WTC11 (cell line): ENCODE results near the gene ADAT2. TPM values are rescaled to one million over a fixed set of nuclear protein-coding genes. Genes with fewer than 3 reads are reported as not detected.
A peak's percentile ranks its signal among the peaks of the same experiment; 100 is the strongest.

ENCODE experiments used
- ATAC-seq: fragments of 200-7000 bp; cut with Tn5 transposase; 2 replicates; pipeline ENCODE4 v1.10.0; 2021; ENCODE audit warnings: mild to moderate bottlenecking, moderate library complexity
- CTCF ChIA-PET: fragments of 300-600 bp; sonication (Branson Sonifier 250); formaldehyde crosslinking; loops from one replicate; lab custom pipeline; 2021; ENCODE audit warnings: antibody characterized with exemption; lab: Charles Lee
- POLR2A ChIA-PET: fragments of 350-600 bp; sonication (Branson Sonifier 250); formaldehyde crosslinking; loops from one replicate; lab custom pipeline; 2021; ENCODE audit warnings: antibody characterized with exemption; lab: Charles Lee
- DNase-seq: peaks from one replicate; pipeline ENCODE4 v3.0.0; 2021; ENCODE audit warnings: low spot score
- H3K27ac Mint-ChIP-seq: 2 replicates; pipeline ENCODE4 v1.8.0; 2021; ENCODE audit warnings: mixed read lengths
- H3K27me3 Mint-ChIP-seq: 2 replicates; pipeline ENCODE4 v1.8.0; 2021; ENCODE audit warnings: low read depth, mild to moderate bottlenecking, moderate library complexity, mixed read lengths
- H3K36me3 Mint-ChIP-seq: 2 replicates; pipeline ENCODE4 v1.8.0; 2021; ENCODE audit warnings: mixed read lengths
- H3K4me1 Mint-ChIP-seq: 2 replicates; pipeline ENCODE4 v1.8.0; 2022; ENCODE audit warnings: mixed read lengths
- H3K4me3 Mint-ChIP-seq: 2 replicates; pipeline ENCODE4 v1.8.0; 2021; ENCODE audit warnings: mild to moderate bottlenecking, moderate library complexity, mixed read lengths
- H3K9me3 Mint-ChIP-seq: 2 replicates; pipeline ENCODE4 v1.8.0; 2021; ENCODE audit warnings: mixed read lengths
- AFF4 ChIP-seq: sonication (generic); formaldehyde crosslinking; IDR thresholded peaks from 2 replicates; pipeline ENCODE4 v1.8.1; 2023; ENCODE audit warnings: mild to moderate bottlenecking, missing genetic modification reagents, borderline replicate concordance
- ATF6 ChIP-seq: sonication (generic); formaldehyde crosslinking; IDR thresholded peaks from 2 replicates; pipeline ENCODE4 v1.8.1; 2023; ENCODE audit warnings: mild to moderate bottlenecking, missing genetic modification reagents
- CREM ChIP-seq: sonication (generic); formaldehyde crosslinking; IDR thresholded peaks from 2 replicates; pipeline ENCODE4 v1.8.1; 2022; ENCODE audit warnings: mild to moderate bottlenecking, missing genetic modification reagents, moderate library complexity
- ERG ChIP-seq: fragments of 250-450 bp; sonication (Bioruptor Pico); IDR thresholded peaks from 2 replicates; pipeline ENCODE4 v1.8.0; 2021; ENCODE audit warnings: mild to moderate bottlenecking
- HMGA2 ChIP-seq: fragments of 250-450 bp; sonication (Bioruptor Pico); IDR thresholded peaks from 2 replicates; pipeline ENCODE4 v1.4.0; 2021; ENCODE audit warnings: mild to moderate bottlenecking, moderate library complexity
- MXD4 ChIP-seq: fragments of 250-450 bp; sonication (Bioruptor Pico); IDR thresholded peaks from 2 replicates; pipeline ENCODE4 v1.8.0; 2021; ENCODE audit warnings: mild to moderate bottlenecking, moderate library complexity, borderline replicate concordance
- TCF7 ChIP-seq: sonication (generic); formaldehyde crosslinking; IDR thresholded peaks from 2 replicates; pipeline ENCODE4 v1.8.0; 2022; ENCODE audit warnings: mild to moderate bottlenecking, low read depth, missing genetic modification reagents, moderate library complexity
- ZNF121 ChIP-seq: sonication (generic); formaldehyde crosslinking; IDR thresholded peaks from 2 replicates; pipeline ENCODE4 v1.8.0; 2023; ENCODE audit warnings: missing genetic modification reagents
- ZNF219 ChIP-seq: sonication (generic); formaldehyde crosslinking; IDR thresholded peaks from 2 replicates; pipeline ENCODE4 v1.8.0; 2023; ENCODE audit warnings: missing genetic modification reagents, mild to moderate bottlenecking, borderline replicate concordance
- ZNF281 ChIP-seq: sonication (generic); formaldehyde crosslinking; IDR thresholded peaks from 2 replicates; pipeline ENCODE4 v1.8.0; 2023; ENCODE audit warnings: mild to moderate bottlenecking, missing genetic modification reagents
- ZNF396 ChIP-seq: fragments of 250-450 bp; sonication (Bioruptor Pico); IDR thresholded peaks from 2 replicates; pipeline ENCODE4 v1.8.0; 2021; ENCODE audit warnings: mild to moderate bottlenecking, moderate library complexity, borderline replicate concordance
- total RNA-seq: library from RNA; stranded (reverse); gene quantifications from 3 replicates; pipeline ENCODE4 v1.2.3, GENCODE V29; 2021

Gene ADAT2
- total RNA-seq, 1 experiment from 2014 or later: 13.3 TPM

GRCh38 chr6:143498428-143498827 is 47.9 kb upstream of the ADAT2 start (continued):
- TF ChIP-seq ERG (CRISPR knock-in tag): no peak
- TF ChIP-seq ATF6 (CRISPR knock-in tag): no peak
- no peak for TF ChIP-seq ZNF219 (CRISPR knock-in tag)

GRCh38 chr6:143496974-143497373 is 46.5 kb upstream of the ADAT2 start:
- ATAC-seq (no peak), DNase-seq (no peak)
- H3K36me3 Mint-ChIP-seq: peaks cover 32% of the 10 kb centered on the region
- ChIA-PET POLR2A (no interaction called here), CTCF (no interaction called here)
- no peaks in the 10 kb centered on the region for H3K27me3 Mint-ChIP-seq
- no peak overlapping the region for H3K27ac Mint-ChIP-seq
- H3K4me3 Mint-ChIP-seq: no peak overlapping the region
- H3K4me1 Mint-ChIP-seq: no peaks in the 10 kb centered on the region
- H3K9me3 Mint-ChIP-seq: no peaks in the 10 kb centered on the region
- no peak for TF ChIP-seq ZNF396
- TF ChIP-seq MXD4 (CRISPR knock-in tag): no peak
- no peak for TF ChIP-seq HMGA2 (CRISPR knock-in tag)
- peak; percentile 46; the same call in 1 of the 2 replicates for TF ChIP-seq ZNF121 (CRISPR knock-in tag)
- no peak for TF ChIP-seq ZNF281 (CRISPR knock-in tag)
- TF ChIP-seq AFF4 (CRISPR knock-in tag): no peak
- TF ChIP-seq TCF7 (CRISPR knock-in tag): no peak

GRCh38 chr6:143490775-143491174 is 40.3 kb upstream of the ADAT2 start:
- ATAC-seq (no peak), DNase-seq (no peak)
- no peak overlapping the region for H3K4me3 Mint-ChIP-seq
- POLR2A ChIA-PET: no interaction called here
- CTCF ChIA-PET: no interaction called here
- no peak for TF ChIP-seq HMGA2 (CRISPR knock-in tag)
- no peak for TF ChIP-seq CREM (CRISPR knock-in tag)
- H3K4me1 Mint-ChIP-seq: no peaks in the 10 kb centered on the region
- no peaks in the 10 kb centered on the region; the same call in 1 of the 2 replicates for H3K36me3 Mint-ChIP-seq
- H3K27me3 Mint-ChIP-seq: no peaks in the 10 kb centered on the region
- no peak overlapping the region; the same call in 1 of the 2 replicates for H3K27ac Mint-ChIP-seq
- no peaks in the 10 kb centered on the region for H3K9me3 Mint-ChIP-seq
